Neural progenitor cell (in vitro differentiated cells): ENCODE measurements around the gene FARSA. TPM values are rescaled to one million over a fixed set of nuclear protein-coding genes. Genes with fewer than 3 reads are reported as not detected.

Source experiments
- DNase-seq: peaks from one replicate; pipeline ENCODE4 v3.0.0-alpha.2; 2016; ENCODE audit warnings: low spot score
- H2AFZ ChIP-seq: fragments of 200-600 bp; sonication (generic); replicated peaks from 2 replicates; pipeline ENCODE4 v1.6.1; 2016; ENCODE audit warnings: antibody characterized with exemption
- H3F3A ChIP-seq: fragments of 200-600 bp; sonication (generic); 2 replicates; pipeline ENCODE4 v1.6.1; 2016; ENCODE audit warnings: antibody characterized with exemption, low read depth
- H3K27ac ChIP-seq: fragments of 200-600 bp; sonication (generic); 2 replicates; pipeline ENCODE4 v1.5.1; 2016; ENCODE audit warnings: mild to moderate bottlenecking
- H3K27me3 ChIP-seq: fragments of 200-600 bp; sonication (generic); 2 replicates; pipeline ENCODE4 v1.6.1; 2016; ENCODE audit warnings: mild to moderate bottlenecking, moderate library complexity
- H3K36me3 ChIP-seq: fragments of 200-600 bp; sonication (generic); 2 replicates; pipeline ENCODE4 v1.5.1; 2016
- H3K4me1 ChIP-seq: fragments of 200-600 bp; sonication (generic); 2 replicates; pipeline ENCODE4 v1.6.1; 2016; ENCODE audit warnings: mixed run types
- H3K4me2 ChIP-seq: fragments of 200-600 bp; sonication (generic); 2 replicates; pipeline ENCODE4 v1.6.1; 2016
- H3K4me3 ChIP-seq: fragments of 200-600 bp; sonication (generic); 2 replicates; pipeline ENCODE4 v1.5.1; 2016
- H3K79me2 ChIP-seq: fragments of 200-600 bp; sonication (generic); 2 replicates; pipeline ENCODE4 v1.6.1; 2016; ENCODE audit warnings: low read depth
- H3K9ac ChIP-seq: fragments of 200-600 bp; sonication (generic); 2 replicates; pipeline ENCODE4 v1.6.1; 2016
- H3K9me3 ChIP-seq: fragments of 200-600 bp; sonication (generic); 2 replicates; pipeline ENCODE4 v1.5.1; 2016; ENCODE audit warnings: low read depth
- H4K20me1 ChIP-seq: fragments of 200-600 bp; sonication (generic); 2 replicates; pipeline ENCODE4 v1.6.1; 2016; ENCODE audit warnings: low read depth
- H3K27ac Mint-ChIP-seq: 3 replicates; pipeline ENCODE4 v1.8.0; 2021; ENCODE audit warnings: mixed read lengths
- H3K27me3 Mint-ChIP-seq: 2 replicates; pipeline ENCODE4 v1.8.0; 2022; ENCODE audit warnings: low read depth, mild to moderate bottlenecking, inconsistent platforms, moderate library complexity, mixed read lengths; ENCODE audit not compliant: insufficient read depth
- H3K36me3 Mint-ChIP-seq: 3 replicates; pipeline ENCODE4 v1.8.0; 2021; ENCODE audit warnings: mixed read lengths
- H3K4me1 Mint-ChIP-seq: 3 replicates; pipeline ENCODE4 v1.8.0; 2021; ENCODE audit warnings: mixed read lengths
- H3K4me3 Mint-ChIP-seq: 3 replicates; pipeline ENCODE4 v1.8.0; 2021; ENCODE audit warnings: mild to moderate bottlenecking, moderate library complexity, mixed read lengths
- H3K9me3 Mint-ChIP-seq: 3 replicates; pipeline ENCODE4 v1.8.0; 2020; ENCODE audit warnings: mixed read lengths
- CTCF ChIP-seq: fragments of 200-600 bp; sonication (generic); IDR thresholded peaks from 2 replicates; pipeline ENCODE4 v1.5.1; 2017; ENCODE audit warnings: antibody characterized with exemption, mild to moderate bottlenecking
- EZH2 ChIP-seq: fragments of 200-600 bp; sonication (generic); IDR thresholded peaks from 2 replicates; pipeline ENCODE4 v1.6.1; 2017; ENCODE audit warnings: antibody characterized with exemption, mild to moderate bottlenecking, moderate library complexity
- EZH2phosphoT487 ChIP-seq: fragments of 200-600 bp; sonication (generic); IDR thresholded peaks from 2 replicates; pipeline ENCODE4 v1.6.1; 2017; ENCODE audit warnings: antibody characterized with exemption
- total RNA-seq: library from RNA; depleted of rRNA; stranded (reverse); fragments of >200 nt; gene quantifications from 2 replicates; pipeline ENCODE4 v1.2.3, GENCODE V29; 2015; ENCODE audit warnings: low replicate concordance

FARSA gene
- total RNA-seq, 1 donor from 2014 or later: 21.4 TPM

- no peaks in the 10 kb centered on the region for H3K36me3 ChIP-seq
- H3K27ac ChIP-seq: no peak overlapping the region
- Mint-ChIP-seq H3K36me3 (peaks cover 27% of the 10 kb centered on the region), H3K27ac (no peak overlapping the region), H3K4me3 (peak overlapping the region; percentile 59), H3K4me1 (peaks cover 14% of the 10 kb centered on the region), H3K9me3 (no peaks in the 10 kb centered on the region), H3K27me3 (peaks cover 15% of the 10 kb centered on the region)
- no peaks in the 10 kb centered on the region for H3K9me3 ChIP-seq
- peaks cover 24% of the 10 kb centered on the region for H3K79me2 ChIP-seq
- no peak for DNase-seq
- H3K27me3 ChIP-seq: no peaks in the 10 kb centered on the region
- H2AFZ ChIP-seq: no peak overlapping the region
- H3K4me2 ChIP-seq: no peak overlapping the region
- H3K4me3 ChIP-seq: no peak overlapping the region
- peaks cover 26% of the 10 kb centered on the region for H4K20me1 ChIP-seq
- H3K9ac ChIP-seq: no peak overlapping the region
- TF ChIP-seq EZH2phosphoT487 (no peak), CTCF (no peak), EZH2 (no peak)
- H3F3A ChIP-seq: peaks cover 53% of the 10 kb centered on the region
- peaks cover 4% of the 10 kb centered on the region for H3K4me1 ChIP-seq
These were observed 16.1 kb upstream of the FARSA start for GRCh38 chr19:12949363-12950283.

DNA sequence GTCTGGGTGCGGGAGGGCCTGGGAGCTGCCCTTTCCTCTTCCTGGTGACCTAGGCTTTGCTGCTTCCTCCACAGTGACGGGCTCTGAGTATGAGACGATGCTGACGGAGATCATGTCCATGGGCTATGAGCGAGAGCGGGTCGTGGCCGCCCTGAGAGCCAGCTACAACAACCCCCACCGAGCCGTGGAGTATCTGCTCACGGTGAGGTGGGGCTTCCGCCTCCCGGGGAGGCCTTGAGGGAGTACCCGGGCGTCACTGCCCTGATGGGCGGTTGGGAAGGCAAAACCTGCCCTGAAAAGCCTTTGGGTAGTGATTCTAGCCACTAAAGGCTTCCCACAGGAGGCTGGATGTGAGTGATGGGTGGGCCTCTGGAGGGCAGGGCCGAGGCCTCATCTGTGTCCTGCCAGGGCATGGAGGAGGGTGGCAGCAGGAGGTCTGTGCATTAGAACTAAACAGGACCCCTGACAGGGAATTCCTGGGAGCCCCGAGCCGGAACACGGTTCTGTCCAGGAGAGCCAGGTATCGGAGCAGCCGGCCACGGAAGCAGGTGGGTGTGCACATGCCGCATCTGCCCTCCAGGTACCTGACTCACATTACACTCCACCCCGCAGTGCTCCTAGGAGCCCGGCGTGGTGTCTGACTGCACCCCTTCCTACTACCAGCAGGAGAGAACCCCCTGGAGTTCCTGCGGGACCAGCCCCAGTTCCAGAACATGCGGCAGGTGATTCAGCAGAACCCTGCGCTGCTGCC, 15.3 kb upstream of the FARSA start:
- Histone ChIP-seq H2AFZ (no peak overlapping the region), H3K9me3 (no peaks in the 10 kb centered on the region), H3K9ac (no peak overlapping the region), H3F3A (peaks cover 53% of the 10 kb centered on the region), H3K4me1 (peaks cover 4% of the 10 kb centered on the region), H3K36me3 (no peaks in the 10 kb centered on the region), H4K20me1 (peaks cover 24% of the 10 kb centered on the region), H3K79me2 (peaks cover 23% of the 10 kb centered on the region), H3K4me3 (no peak overlapping the region), H3K27me3 (no peaks in the 10 kb centered on the region), H3K27ac (no peak overlapping the region), H3K4me2 (no peak overlapping the region)
- DNase-seq: no peak
- TF ChIP-seq EZH2 (no peak), EZH2phosphoT487 (no peak), CTCF (no peak)
- H3K36me3 Mint-ChIP-seq: peaks cover 28% of the 10 kb centered on the region
- H3K4me1 Mint-ChIP-seq: peaks cover 12% of the 10 kb centered on the region
- peak overlapping the region; percentile 50 for H3K4me3 Mint-ChIP-seq
- H3K27me3 Mint-ChIP-seq: peaks cover 17% of the 10 kb centered on the region
- H3K9me3 Mint-ChIP-seq: no peaks in the 10 kb centered on the region
- no peak overlapping the region for H3K27ac Mint-ChIP-seq

DNA sequence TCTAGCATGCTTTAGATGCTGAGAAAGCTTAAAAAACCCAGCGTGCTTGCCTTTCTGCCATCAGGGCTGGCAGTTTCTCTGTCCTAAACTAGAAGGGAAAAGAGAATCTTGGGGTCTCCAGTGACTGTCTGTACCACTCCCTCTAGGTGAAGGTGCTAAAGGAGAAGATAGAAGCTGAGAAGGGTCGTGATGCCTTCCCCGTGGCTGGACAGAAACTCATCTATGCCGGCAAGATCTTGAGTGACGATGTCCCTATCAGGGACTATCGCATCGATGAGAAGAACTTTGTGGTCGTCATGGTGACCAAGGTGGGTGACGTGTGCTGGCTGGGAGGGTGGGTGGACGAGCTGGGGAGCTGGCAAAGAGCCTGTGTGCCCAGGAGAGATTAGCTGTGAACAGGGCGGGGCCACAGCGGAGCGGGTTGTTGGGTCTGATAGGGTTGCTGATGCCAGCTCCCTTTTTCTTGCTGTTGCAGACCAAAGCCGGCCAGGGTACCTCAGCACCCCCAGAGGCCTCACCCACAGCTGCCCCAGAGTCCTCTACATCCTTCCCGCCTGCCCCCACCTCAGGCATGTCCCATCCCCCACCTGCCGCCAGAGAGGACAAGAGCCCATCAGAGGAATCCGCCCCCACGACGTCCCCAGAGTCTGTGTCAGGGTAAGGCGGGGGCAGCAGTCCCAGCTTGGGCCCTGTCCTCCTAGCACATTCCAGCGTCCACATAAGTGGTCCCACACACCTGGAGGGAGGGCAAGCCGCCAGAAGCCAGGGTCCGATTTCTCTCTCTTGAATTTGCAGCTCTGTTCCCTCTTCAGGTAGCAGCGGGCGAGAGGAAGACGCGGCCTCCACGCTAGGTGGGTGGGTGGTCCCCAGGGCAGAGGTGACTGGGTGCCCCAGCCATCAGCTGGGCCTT, 14.4 kb upstream of the FARSA start:
- H3K9ac ChIP-seq: no peak overlapping the region
- H3F3A ChIP-seq: peaks cover 54% of the 10 kb centered on the region
- Mint-ChIP-seq H3K4me3 (peak overlapping the region; percentile 50), H3K27me3 (peaks cover 20% of the 10 kb centered on the region), H3K27ac (no peak overlapping the region), H3K4me1 (peaks cover 18% of the 10 kb centered on the region), H3K36me3 (peaks cover 33% of the 10 kb centered on the region), H3K9me3 (no peaks in the 10 kb centered on the region)
- H3K4me1 ChIP-seq: peaks cover 4% of the 10 kb centered on the region
- H3K27ac ChIP-seq: no peak overlapping the region
- peaks cover 15% of the 10 kb centered on the region for H4K20me1 ChIP-seq
- no peaks in the 10 kb centered on the region for H3K36me3 ChIP-seq
- no peaks in the 10 kb centered on the region for H3K27me3 ChIP-seq
- no peak for DNase-seq
- TF ChIP-seq EZH2phosphoT487 (no peak), CTCF (no peak), EZH2 (no peak)
- H3K4me2 ChIP-seq: no peak overlapping the region
- no peak overlapping the region for H2AFZ ChIP-seq
- peaks cover 23% of the 10 kb centered on the region for H3K79me2 ChIP-seq
- H3K4me3 ChIP-seq: no peak overlapping the region
- no peaks in the 10 kb centered on the region for H3K9me3 ChIP-seq
